ENCODE results near the gene NME7.
A peak's percentile ranks its signal among the peaks of the same experiment; 100 is the strongest.
"Not testable (repeated sequence)": the region's sequence is repeated elsewhere in the genome, so short reads cannot be mapped to it uniquely, and the experiment has no call there.

NME7 gene

DNA sequence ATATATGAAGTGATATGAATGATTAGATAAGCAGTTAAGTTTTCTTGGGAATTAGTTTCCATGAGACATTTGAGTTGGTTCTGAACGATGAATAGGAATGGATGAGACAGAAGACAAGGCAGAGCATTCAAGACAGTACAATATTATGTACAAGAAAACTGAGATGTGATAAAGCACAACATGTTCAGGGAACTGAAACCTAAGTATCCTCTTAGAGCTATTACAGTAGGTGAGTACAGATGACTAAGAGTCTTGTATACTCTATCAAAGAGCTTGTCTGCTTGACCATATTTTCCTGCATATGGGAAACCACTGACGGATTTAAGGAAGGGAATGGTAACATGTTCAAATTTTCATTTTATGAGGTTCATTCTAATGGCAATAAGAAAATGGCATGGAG, 61.6 kb downstream of the NME7 start:
- DNase-seq (ENCODE audit: low read depth, low spot score) = no peak

DNA sequence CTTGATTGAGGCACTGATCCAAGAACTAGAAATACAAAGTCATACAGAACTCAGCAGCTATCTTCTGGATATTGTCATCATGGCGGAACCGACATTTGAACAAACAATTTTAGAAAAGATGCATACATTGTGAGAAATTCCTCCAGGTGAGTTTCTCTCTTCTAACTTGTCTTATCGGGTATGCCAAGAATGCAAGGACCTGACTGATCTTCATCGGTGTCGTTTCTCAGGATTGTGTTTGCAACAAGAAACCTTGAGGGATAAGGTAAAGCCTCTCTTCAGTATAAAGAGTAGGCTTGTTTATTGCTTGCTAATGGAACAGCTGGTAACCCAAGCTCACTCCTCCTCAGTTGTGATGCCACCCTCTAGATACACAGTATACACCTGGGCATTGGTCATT, 62.2 kb downstream of the NME7 start:
- DNase-seq (ENCODE audit: low read depth, low spot score) = peak; percentile 28

DNA sequence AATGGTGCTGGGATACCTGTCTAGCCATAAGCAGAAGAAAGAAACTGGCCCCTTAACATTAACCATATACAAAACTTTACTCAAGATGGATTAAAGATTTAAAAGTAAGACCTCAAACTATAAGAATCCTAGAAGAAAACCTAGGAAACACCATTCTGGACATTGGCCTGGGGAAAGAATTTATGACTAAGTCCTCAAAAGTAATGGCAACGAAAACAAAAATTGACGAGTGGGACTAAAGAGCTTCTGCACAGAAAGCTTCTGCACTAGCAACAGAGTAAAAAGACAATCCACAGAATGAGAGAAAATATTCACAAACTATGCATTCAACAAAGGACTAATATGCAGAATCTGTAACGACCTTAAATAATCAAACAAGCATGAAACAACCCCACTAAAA, 66.7 kb downstream of the NME7 start:
- DNase-seq (ENCODE audit: low read depth, low spot score) = no peak

DNA sequence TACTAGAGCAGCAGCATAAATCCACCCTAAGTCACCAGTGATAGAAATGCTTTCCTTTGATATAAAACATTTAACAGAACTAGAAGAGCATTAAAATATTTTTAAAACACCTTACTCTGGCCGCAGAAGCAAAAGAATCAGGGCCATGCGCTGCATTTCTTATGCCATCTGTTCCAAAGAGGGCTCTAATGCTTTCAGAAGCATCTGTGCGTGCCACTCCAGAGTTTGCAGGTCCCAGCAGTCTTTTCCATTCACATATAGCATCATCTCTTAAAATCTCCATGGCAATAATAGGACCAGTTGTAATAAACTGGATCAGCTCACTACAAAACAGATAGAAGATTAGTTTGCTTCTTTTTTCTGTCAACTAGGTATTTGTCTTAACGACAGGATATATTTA, 69.2 kb downstream of the NME7 start:
- no peak for DNase-seq (ENCODE audit: low read depth, low spot score)

DNA sequence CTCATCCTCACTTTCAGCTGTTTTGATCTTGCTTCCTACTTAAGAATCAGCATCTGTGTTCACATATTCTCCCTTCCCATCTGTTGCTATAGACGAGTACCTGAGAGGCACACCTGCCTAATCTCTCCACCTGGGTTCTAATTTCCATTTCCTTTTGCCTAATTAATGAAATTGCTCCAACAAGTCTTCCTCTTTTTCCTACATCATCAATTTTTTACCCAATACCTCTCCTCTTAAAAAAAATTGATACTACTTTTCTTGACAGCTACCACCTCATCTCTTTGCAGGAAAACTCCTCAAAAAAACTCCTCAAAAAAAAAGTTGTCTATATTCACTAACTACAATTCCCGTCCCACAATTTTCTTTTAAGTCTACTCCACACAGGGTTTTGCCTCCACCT, 71.8 kb downstream of the NME7 start:
- no peak for DNase-seq (ENCODE audit: low read depth, low spot score)

DNA sequence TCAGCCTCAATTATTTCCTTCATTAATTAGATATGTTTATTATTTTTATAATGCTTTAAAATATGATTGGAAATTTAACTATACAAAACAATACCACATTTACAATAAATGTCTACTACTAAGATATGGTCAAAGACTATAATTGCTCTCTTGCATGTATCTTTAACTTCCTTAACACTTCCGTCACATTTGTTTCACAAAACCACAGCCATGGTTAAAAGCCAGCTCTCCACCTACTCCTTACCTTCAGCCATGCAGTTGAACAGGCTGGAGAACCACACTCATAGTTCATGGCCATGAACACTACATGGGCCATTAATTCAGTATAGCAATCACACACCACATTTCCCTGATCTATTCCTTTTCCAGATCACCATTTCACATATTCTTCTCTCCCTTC, 72.2 kb downstream of the NME7 start:
- DNase-seq (ENCODE audit: low read depth, low spot score) = no peak

DNA sequence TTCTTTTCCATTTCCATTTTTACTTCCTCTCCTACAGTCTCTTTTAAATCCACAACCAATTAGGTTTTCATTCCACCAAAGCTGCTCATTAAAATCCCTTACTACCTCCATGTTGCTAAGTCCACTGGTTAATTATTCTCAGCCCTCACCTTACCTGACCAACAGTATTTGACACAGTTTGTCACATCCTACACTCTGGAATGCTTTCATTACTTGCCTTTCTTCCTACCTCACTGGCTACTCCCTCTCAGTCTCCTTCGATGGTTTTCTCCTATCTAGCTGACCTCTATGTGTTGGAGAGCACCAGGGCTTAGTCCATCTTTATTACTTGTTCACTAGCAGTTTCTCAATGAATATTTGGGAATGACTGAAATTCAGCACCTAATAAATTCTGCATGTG, 78.6 kb downstream of the NME7 start:
- DNase-seq (ENCODE audit: low read depth, low spot score) = no peak

DNA sequence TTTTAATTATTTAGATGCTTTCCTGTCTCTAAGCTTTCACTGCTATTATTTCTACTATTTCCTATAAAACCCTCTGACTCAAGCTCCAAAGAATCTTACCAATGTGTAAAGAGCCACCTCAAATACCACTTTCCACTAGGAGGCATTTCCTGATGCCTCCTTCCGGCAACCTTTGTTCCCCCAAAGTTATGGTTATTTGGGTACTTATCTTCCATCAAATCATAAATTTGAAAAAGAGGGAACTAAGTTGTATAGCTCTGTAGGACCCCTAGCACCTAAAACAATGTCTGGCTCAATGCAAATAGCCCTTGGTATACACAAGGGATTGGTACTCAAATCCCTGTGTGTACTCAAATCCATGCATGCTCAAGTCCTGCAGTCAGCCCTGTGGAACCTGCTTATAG, 79.6 kb downstream of the NME7 start:
- peak; percentile 50 for DNase-seq (ENCODE audit: low read depth, low spot score)

DNA sequence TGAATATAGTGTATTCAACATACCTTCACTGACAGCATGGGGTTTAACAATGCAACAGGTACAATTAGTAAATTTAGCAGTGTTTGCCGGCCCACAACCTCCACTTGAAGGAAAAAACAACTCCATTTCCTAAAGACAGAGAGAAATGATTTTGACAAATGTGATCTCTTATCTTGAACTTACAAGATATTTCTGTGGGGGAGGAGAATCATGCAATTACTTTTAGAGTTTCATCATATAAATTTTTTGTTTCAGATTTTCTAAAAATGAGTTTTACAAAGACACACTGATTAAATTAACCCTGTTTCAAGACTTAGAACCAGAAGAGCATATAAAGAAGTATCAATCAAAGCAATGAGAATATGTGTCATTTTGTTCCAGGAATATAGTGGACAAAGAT, 80.3 kb downstream of the NME7 start:
- no peak for DNase-seq (ENCODE audit: low read depth, low spot score)

DNA sequence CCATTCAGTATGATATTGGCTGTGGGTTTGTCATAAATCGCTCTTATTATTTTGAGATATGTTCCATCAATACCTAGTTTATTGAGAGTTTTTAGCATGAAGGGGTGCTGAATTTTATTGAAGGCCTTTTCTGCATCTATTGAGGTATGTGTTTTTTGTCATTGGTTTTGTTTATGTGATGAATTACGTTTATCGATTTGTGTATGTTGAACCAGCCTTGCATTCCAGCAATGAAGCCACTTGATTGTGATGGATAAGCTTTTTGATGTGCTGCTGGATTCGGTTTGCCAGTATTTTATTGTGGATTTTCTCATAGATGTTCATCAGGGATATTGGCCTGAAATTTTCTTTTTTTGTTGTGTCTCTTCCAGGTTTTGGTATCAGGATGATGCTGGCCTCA, 86.0 kb downstream of the NME7 start:
- DNase-seq (ENCODE audit: low read depth, low spot score) = not testable (repeated sequence)

DNA sequence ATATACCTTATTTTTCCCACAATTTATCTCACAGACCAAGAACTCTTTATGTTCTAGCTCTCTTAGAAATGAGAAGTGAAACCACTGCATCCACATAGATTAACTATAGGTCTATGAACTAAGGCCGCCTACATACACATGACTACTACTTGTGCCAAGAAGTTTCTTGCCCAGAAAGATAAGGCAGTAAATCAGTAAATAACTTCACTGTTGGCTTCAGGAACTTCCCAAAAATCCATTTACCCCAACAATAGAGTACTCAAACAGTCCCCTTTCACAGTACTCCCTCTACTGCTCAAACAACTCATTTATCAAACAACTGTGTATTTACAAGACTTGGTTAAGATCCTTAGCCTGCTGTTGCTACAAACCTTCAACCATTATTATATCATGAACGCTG, 96.5 kb downstream of the NME7 start:
- no peak for DNase-seq (ENCODE audit: low read depth, low spot score)

DNA sequence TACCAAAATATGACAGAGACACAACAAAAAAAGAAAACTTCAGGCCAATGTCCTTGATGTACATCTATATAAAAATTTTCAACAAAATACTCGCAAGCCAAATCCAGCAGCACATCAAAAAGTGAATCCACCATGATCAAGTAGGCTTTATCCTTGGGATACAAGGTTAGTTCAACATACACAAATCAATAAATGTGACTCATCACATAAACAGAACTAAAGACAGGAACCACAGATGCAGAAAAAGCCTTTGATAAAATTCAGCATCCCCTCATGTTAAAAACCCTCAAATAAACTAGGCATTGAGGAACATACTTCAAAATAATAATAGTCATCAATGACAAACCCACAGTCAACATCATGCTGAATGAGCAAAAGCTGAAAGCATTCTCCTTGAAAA, 101.5 kb downstream of the NME7 start:
- no peak for DNase-seq (ENCODE audit: low read depth, low spot score)

DNA sequence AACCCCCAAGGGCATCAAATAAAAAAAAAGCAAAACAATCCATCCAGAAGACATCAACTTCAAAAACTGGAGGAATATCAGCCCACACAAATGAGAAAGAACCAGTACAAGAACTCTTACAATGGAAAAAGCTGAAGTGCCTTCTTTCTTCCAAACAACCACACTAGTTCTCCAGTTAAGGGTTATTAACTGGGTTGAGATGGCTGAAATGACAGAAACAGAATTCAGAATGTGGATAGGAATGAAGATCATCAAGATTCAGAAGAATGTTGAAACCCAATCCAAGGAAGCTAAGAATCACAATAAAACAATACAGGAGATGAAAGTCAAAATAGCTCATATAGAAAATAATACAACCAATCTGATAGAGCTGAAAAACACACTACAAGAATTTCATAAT, 104.5 kb downstream of the NME7 start:
- DNase-seq (ENCODE audit: low read depth, low spot score) = no peak

DNA sequence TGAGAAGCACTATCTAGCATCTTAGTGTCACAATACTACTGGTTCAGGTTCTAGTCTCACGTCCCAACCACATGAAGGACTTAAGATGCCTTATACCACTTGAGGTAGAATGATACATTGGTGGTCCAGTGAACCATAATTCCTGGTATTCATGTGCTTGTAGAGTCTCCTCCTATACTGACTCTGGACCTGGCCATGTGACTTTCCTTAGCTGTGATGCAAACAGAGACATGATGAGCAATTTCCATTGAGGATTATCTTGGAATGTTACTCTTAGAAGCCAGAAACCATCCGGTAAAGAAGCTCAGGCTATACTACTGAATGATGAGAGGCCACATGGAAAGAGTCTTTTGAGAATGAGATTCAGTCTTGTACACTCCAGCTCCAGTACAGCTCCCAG, 105.7 kb downstream of the NME7 start:
- DNase-seq (ENCODE audit: low read depth, low spot score) = no peak

DNA sequence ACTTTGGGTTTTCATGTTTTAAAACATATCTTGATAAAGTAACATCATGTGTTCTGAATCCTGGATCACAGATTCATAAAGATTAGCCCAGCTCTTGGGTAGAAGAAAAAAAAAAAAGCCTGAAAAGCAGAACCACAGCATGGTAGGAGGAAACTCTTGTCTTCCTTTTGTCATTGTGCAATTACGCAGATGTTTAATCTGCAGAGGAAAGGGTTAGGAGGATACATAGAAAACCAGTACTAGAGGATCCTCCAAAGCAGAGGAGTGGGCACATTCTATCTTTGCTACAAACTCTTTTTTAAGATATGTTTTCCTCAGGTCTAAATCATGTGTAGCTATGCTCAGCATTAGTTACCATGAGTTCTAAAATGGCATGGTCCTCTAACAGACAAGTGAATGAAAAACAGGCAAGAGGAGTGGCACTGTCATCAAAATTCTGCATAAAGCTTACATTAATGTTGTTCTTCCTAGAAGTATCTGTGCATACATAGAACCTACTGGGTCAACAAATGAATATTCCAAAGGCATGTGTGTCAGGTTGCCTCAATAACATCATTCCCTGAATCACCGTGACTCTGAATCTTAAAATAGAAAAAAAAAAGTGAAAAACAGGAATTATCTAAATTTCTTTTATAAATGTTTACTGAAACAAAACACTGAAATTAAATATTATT, 107.0 kb downstream of the NME7 start:
- no peak for DNase-seq (ENCODE audit: low read depth, low spot score)

DNA sequence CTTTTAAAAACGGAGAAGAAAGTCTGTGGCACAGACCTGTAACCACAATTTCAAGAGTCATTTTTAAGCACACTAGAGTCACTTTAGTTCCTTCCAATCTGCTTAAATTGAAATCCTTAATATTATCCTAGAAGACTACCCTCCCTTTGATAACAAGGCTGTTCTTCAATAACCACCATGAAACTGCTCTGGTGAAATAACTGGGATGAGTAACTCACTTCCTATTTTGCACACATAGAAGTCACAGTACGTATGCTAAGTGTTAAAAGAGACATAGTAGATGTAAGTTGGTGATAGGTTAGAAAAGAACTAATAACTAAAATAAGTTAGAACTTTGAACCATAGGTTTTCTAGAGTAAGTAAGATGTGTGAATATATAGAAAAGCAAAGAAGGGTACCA, 107.8 kb downstream of the NME7 start:
- no peak for DNase-seq (ENCODE audit: low read depth, low spot score)

DNA sequence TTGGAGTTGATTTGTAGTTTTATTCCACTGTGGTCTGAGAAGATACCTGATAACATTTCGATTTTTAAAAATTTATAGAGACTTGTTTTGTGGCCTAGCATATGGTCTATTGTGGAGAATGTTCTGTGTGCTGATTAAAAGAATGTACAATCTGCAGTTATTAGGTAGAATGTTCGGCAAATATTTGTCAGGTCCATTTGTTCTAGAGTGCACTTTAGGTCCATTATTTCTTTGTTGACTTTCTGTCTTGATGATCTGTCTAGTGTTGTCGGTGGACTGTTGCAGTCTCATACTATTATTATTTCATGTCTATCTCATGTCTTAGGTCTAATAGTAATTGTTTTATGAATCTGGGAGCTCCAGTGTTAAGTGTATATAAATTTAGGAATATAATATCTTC, 116.8 kb downstream of the NME7 start:
- no peak for DNase-seq (ENCODE audit: low read depth, low spot score)

DNA sequence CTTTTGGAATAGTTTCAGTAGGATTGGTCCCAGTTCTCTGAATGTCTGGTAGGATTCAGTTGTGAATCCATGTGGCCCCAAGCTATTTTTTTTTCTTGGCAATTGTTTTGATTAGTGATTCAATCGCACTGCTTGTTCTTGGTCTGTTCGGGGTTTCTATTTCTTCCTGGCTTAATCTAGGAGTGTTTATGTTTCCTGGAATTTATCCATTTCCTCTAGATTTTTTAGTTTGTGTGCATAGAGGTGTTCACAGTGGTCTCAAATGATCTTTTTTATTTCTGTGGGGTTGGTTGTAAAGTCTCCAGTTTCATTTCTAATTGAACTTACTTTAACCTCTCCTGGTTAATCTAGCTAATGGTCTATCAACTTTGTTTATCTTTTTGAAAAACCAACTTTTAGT, 117.6 kb downstream of the NME7 start:
- no peak for DNase-seq (ENCODE audit: low read depth, low spot score)

DNA sequence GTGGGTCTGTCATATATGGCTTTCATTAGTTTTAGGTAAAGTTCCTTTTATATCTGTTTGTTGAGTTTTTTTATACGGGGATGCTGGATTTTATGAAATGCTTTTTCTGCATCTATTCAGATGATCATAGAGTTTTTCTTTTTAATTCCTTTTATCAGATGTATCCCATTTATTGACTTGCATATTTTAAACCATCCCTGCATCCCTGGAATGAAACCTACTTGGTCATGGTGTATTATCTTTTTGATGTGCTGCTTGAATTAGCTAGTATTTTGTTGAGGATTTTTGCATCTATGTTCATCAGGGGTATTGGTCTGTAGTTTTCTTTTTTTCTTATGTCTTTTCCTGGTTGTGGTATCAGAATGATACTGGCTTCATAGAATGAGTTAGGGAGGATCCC, 118.0 kb downstream of the NME7 start:
- no peak for DNase-seq (ENCODE audit: low read depth, low spot score)

DNA sequence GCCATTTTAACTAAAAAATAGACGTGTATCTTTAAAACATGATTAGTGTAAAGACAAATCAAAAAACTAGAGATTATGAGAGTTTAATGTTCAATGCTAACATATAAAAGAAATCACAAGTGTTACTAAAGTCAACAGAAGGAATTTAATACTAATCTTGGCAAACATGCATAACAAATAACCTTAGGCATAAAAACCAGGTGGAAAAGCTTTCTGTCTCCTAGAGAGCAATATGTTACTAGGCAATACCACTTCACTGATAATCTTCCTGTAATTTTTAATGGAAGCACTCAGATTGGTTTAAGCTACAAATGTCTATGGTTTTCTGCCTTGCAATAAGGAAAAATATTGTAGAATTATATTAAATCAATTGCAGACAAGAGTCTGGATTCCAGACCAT, 121.9 kb downstream of the NME7 start:
- DNase-seq (ENCODE audit: low read depth, low spot score) = no peak

DNA sequence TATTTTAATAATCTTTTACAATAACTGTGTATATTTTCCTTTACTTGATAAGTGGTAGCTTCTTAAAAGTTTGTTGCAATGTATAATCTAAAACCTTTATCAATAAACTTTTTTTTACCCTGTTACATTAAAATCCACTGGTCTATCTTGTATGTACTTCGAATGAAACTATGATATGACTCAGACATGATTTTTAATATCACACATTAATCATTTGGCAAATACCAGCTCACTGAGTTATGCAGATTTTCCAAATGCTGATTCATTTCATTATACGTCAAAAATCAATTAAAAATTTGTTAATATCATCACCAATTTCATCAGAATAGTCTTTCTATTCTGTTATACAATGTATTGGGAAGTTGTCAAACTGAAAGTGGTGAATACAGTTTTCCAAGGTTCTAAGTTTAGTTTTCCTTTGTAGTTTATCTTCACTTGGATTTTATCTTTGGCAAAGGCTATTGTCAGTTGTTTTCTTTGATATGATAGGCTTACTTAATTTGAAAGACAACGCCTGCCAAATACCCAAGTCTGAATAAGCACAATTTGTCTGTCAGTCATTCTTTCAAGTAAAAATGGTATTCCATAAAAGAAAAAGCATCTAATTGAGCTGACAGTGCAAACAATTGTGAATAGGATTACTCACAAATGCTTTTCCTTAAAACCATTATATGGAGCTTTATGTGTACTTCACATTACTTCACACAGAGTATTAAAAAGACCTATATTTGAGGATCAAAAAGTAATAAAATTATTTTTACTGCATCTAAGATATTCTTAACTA, 127.0 kb downstream of the NME7 start:
- DNase-seq (ENCODE audit: low read depth, low spot score) = no peak

DNA sequence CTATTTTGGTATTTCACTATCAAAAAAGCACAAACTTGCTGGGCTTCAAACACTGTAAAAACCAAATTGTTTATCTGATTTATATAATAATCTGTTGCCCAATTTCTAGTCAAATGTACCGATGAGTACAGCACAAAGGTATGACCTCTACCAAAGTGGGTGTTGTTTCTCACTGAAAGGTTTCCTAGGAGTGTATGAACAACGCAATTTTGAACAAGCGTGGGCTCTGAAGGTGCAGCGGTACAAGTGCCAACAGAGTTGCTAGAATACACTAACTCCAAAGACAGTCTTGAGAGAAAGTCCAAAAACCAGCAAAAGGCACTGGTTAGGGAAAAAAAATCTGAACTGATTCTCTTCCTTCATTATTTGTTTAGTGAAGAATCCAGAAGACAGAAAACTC, 130.7 kb downstream of the NME7 start:
- DNase-seq (ENCODE audit: low read depth, low spot score) = no peak

DNA sequence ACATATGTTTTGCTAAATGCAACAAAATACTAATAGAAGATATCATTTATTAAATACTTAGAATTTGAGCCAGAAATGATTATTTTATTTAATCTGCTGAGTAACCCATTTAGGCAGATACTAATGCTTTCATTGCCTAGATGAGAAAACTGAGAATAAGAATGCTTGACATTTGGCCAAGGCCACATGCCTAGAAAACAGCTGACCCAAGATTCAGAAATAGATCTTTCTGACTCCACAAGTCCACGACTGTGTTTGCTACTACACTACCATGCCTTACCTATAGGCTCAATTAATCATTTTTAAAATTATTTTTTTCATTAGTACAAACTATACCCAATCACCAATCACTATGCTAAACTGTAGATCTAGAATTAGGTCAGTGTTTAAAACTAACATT, 131.5 kb downstream of the NME7 start:
- DNase-seq (ENCODE audit: low read depth, low spot score) = no peak

DNA sequence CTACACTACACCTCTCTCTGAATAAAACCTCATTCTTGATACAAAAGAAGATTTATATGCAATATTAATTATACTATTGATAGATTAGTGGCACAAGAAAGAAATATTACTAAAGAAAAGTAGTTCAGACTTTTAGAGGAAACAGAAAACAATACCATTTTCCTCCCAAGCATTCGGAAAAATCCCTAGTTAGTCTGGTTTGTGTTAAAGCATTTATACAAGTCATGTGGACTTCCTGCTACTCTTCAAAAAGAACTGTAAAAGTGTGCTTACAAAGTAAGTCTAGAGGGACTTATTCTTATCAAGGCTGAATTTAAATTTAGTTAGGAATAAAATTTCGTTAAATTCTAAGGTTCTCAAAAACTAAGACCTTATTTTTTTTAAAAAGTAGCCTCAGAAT, 132.0 kb downstream of the NME7 start:
- DNase-seq (ENCODE audit: low read depth, low spot score) = no peak
